HepG2 (cell line): ENCODE results near the gene AMHR2. TPM values are rescaled to one million over a fixed set of nuclear protein-coding genes. Genes with fewer than 3 reads are reported as not detected.

ENCODE experiments used
- ERF ChIP-seq: IDR thresholded peaks from 2 replicates; pipeline ENCODE4 v1.6.1; 2018; ENCODE audit warnings: missing biosample characterization, missing genetic modification reagents
- FOXA3 ChIP-seq: IDR thresholded peaks from 2 replicates; pipeline ENCODE4 v1.6.1; 2016; ENCODE audit warnings: missing genetic modification reagents, missing compliant biosample characterization
- HINFP ChIP-seq: sonication (generic); formaldehyde crosslinking; IDR thresholded peaks from 2 replicates; pipeline ENCODE4 v1.4.0; 2020; ENCODE audit warnings: low read depth, mild to moderate bottlenecking, missing genetic modification reagents
- IRF2 ChIP-seq: IDR thresholded peaks from 2 replicates; pipeline ENCODE4 v1.6.1; 2018; ENCODE audit warnings: missing genetic modification reagents, missing compliant biosample characterization
- MATR3 ChIP-seq: sonication (generic); formaldehyde crosslinking; IDR thresholded peaks from 2 replicates; pipeline ENCODE4 v1.4.0; 2020; ENCODE audit warnings: missing genetic modification reagents
- MLLT10 ChIP-seq: sonication (generic); formaldehyde crosslinking; IDR thresholded peaks from 2 replicates; pipeline ENCODE4 v1.4.0; 2020; ENCODE audit warnings: missing genetic modification reagents
- PATZ1 ChIP-seq: sonication (generic); formaldehyde crosslinking; IDR thresholded peaks from 2 replicates; pipeline ENCODE4 v1.4.0; 2020; ENCODE audit warnings: missing genetic modification reagents
- ZNF296 ChIP-seq: sonication (generic); formaldehyde crosslinking; conservative IDR thresholded peaks from 2 replicates; pipeline ENCODE4 v1.5.0; 2020; ENCODE audit warnings: mild to moderate bottlenecking, missing genetic modification reagents
- polyA plus RNA-seq, 8 experiments: library from polyadenylated mRNA; depleted of rRNA in 3 of 8; stranded (reverse) in 7 of 8; unstranded in 1 of 8; fragments of >200 nt; fragmentation: Illumina TruSeq in 4 of 8; extraction: Trizol in 4 of 8; gene quantifications; 2 replicates each; pipeline versions ENCODE4 v1.2.1 to v1.2.3, GENCODE V29; 2011 to 2016; ENCODE audit warnings: low read depth in 4 of 8, missing spikeins in 1 of 8, mixed read lengths in 1 of 8; ENCODE audit not compliant: insufficient read depth in 1 of 8
- total RNA-seq, 5 experiments: library from RNA; depleted of rRNA; stranded (reverse); fragments of >200 nt; fragmentation: Illumina TruSeq; extraction: Trizol; gene quantifications; 2 replicates each; pipeline ENCODE4 v1.2.3, GENCODE V29; 2016; ENCODE audit warnings: low read depth in 1 of 5
- TF ChIP-seq, protein P1 (sequence below): sonication (generic); formaldehyde crosslinking; IDR thresholded peaks from 2 replicates; pipeline ENCODE4 v1.5.0; 2020; ENCODE audit warnings: mild to moderate bottlenecking, missing genetic modification reagents
- TF ChIP-seq, protein P2 (sequence below), 2 experiments: IDR thresholded peaks; 2 replicates each; pipeline ENCODE4 v1.6.1; 2011 to 2012; ENCODE audit warnings: low read length in 2 of 2, borderline replicate concordance in 1 of 2, low read depth in 1 of 2, mild to moderate bottlenecking in 1 of 2, moderate library complexity in 1 of 2
- TF ChIP-seq, protein P3 (sequence below): sonication (generic); formaldehyde crosslinking; IDR thresholded peaks from 2 replicates; pipeline ENCODE4 v1.8.1; 2023; ENCODE audit warnings: missing genetic modification reagents, inconsistent platforms, borderline replicate concordance

AMHR2 gene
- total and polyA plus RNA-seq, 2 of the 13 experiments (the other 11 are each of a cell fraction or from before 2014, with no cell fraction given): 0.24 to 0.58 TPM

GRCh38 chr12:53427905-53428594 is 4.4 kb downstream of the AMHR2 start (continued):
- TF ChIP-seq, protein P1, sequence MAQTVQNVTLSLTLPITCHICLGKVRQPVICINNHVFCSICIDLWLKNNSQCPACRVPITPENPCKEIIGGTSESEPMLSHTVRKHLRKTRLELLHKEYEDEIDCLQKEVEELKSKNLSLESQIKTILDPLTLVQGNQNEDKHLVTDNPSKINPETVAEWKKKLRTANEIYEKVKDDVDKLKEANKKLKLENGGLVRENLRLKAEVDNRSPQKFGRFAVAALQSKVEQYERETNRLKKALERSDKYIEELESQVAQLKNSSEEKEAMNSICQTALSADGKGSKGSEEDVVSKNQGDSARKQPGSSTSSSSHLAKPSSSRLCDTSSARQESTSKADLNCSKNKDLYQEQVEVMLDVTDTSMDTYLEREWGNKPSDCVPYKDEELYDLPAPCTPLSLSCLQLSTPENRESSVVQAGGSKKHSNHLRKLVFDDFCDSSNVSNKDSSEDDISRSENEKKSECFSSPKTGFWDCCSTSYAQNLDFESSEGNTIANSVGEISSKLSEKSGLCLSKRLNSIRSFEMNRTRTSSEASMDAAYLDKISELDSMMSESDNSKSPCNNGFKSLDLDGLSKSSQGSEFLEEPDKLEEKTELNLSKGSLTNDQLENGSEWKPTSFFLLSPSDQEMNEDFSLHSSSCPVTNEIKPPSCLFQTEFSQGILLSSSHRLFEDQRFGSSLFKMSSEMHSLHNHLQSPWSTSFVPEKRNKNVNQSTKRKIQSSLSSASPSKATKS (CRISPR knock-in tag): no peak
- TF ChIP-seq, protein P2, sequence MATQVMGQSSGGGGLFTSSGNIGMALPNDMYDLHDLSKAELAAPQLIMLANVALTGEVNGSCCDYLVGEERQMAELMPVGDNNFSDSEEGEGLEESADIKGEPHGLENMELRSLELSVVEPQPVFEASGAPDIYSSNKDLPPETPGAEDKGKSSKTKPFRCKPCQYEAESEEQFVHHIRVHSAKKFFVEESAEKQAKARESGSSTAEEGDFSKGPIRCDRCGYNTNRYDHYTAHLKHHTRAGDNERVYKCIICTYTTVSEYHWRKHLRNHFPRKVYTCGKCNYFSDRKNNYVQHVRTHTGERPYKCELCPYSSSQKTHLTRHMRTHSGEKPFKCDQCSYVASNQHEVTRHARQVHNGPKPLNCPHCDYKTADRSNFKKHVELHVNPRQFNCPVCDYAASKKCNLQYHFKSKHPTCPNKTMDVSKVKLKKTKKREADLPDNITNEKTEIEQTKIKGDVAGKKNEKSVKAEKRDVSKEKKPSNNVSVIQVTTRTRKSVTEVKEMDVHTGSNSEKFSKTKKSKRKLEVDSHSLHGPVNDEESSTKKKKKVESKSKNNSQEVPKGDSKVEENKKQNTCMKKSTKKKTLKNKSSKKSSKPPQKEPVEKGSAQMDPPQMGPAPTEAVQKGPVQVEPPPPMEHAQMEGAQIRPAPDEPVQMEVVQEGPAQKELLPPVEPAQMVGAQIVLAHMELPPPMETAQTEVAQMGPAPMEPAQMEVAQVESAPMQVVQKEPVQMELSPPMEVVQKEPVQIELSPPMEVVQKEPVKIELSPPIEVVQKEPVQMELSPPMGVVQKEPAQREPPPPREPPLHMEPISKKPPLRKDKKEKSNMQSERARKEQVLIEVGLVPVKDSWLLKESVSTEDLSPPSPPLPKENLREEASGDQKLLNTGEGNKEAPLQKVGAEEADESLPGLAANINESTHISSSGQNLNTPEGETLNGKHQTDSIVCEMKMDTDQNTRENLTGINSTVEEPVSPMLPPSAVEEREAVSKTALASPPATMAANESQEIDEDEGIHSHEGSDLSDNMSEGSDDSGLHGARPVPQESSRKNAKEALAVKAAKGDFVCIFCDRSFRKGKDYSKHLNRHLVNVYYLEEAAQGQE (IDR thresholded peaks at IDR 0.05; ENCODE audit: borderline replicate concordance in 1 of 2, low read depth in 1 of 2, low read length in 2 of 2): no peak
- TF ChIP-seq MATR3 (CRISPR knock-in tag) (no peak), MLLT10 (CRISPR knock-in tag) (no peak), ERF (CRISPR knock-in tag) (no peak), ZNF296 (no peak), FOXA3 (CRISPR knock-in tag) (peak; percentile 65), HINFP (CRISPR knock-in tag) (no peak), IRF2 (CRISPR knock-in tag) (no peak), PATZ1 (CRISPR knock-in tag) (no peak)
- TF ChIP-seq, protein P3, sequence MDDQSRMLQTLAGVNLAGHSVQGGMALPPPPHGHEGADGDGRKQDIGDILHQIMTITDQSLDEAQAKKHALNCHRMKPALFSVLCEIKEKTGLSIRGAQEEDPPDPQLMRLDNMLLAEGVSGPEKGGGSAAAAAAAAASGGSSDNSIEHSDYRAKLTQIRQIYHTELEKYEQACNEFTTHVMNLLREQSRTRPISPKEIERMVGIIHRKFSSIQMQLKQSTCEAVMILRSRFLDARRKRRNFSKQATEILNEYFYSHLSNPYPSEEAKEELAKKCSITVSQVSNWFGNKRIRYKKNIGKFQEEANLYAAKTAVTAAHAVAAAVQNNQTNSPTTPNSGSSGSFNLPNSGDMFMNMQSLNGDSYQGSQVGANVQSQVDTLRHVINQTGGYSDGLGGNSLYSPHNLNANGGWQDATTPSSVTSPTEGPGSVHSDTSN (CRISPR knock-in tag): no peak
